Hippocampal formation (tissue), 2 donors: Measurements from ENCODE around the gene AVL9.
"Not testable (repeated sequence)": the region's sequence is repeated elsewhere in the genome, so short reads cannot be mapped to it uniquely, and the experiment has no call there.

Experiments
- DNase-seq, 2 donors: peaks; one replicate each; lab custom pipeline; 2025; lab: John Stamatoyannopoulos, UW

AVL9 gene

GRCh38 chr7:32587411-32587948 lies 92.2 kb downstream of the AVL9 start:
- DNase-seq: no peak

GRCh38 chr7:32588657-32589056 lies 93.4 kb downstream of the AVL9 start:
- no peak for DNase-seq

- DNase-seq: no peak
Measured at GRCh38 chr7:32591938-32592337, 96.6 kb downstream of the AVL9 start.

- DNase-seq: no peak
Measured at GRCh38 chr7:32592701-32593100, 97.4 kb downstream of the AVL9 start.

- DNase-seq: no peak
Measured at GRCh38 chr7:32594965-32595490, 99.7 kb downstream of the AVL9 start.

- not testable (repeated sequence) for DNase-seq
Measured at GRCh38 chr7:32601196-32601595, 105.9 kb downstream of the AVL9 start.

- no peak for DNase-seq
Measured at GRCh38 chr7:32602470-32602869, 107.2 kb downstream of the AVL9 start.

- DNase-seq: not testable (repeated sequence)
Measured at GRCh38 chr7:32603492-32603891, 108.2 kb downstream of the AVL9 start.

GRCh38 chr7:32604047-32604446 lies 108.8 kb downstream of the AVL9 start:
- not testable (repeated sequence) for DNase-seq

GRCh38 chr7:32605032-32605431 lies 109.7 kb downstream of the AVL9 start:
- DNase-seq: no peak

GRCh38 chr7:32609463-32609862 lies 114.2 kb downstream of the AVL9 start:
- no peak for DNase-seq

GRCh38 chr7:32611201-32612099 lies 116.2 kb downstream of the AVL9 start:
- peak in 1 of 2 donors; percentile 4 for DNase-seq

- DNase-seq: peak in 1 of 2 donors; percentile 4
Measured at GRCh38 chr7:32616625-32617024, 121.3 kb downstream of the AVL9 start.

GRCh38 chr7:32618470-32618869 lies 123.2 kb downstream of the AVL9 start:
- DNase-seq: no peak

GRCh38 chr7:32618987-32619386 lies 123.7 kb downstream of the AVL9 start:
- no peak for DNase-seq

GRCh38 chr7:32619416-32619815 lies 124.1 kb downstream of the AVL9 start:
- DNase-seq: not testable (repeated sequence)

GRCh38 chr7:32631021-32631420 lies 135.7 kb downstream of the AVL9 start:
- DNase-seq: no peak

- not testable (repeated sequence) for DNase-seq
Measured at GRCh38 chr7:32631590-32632497, 136.6 kb downstream of the AVL9 start.

GRCh38 chr7:32633446-32633845 lies 138.2 kb downstream of the AVL9 start:
- not testable (repeated sequence) for DNase-seq

GRCh38 chr7:32634798-32635393 lies 139.6 kb downstream of the AVL9 start:
- not testable (repeated sequence) for DNase-seq

GRCh38 chr7:32636725-32637462 lies 141.6 kb downstream of the AVL9 start:
- DNase-seq: not testable (repeated sequence)
